HG03039 (cell line): ENCODE measurements around the gene PHLDB3.

Experiments
- ATAC-seq: cut with Tn5 transposase; IDR thresholded peaks from one replicate; pipeline ENCODE4 v1.9.1; 2021; ENCODE audit warnings: mild to moderate bottlenecking, moderate library complexity; ENCODE audit not compliant: unreplicated experiment

Gene PHLDB3

GRCh38 chr19:43501661-43502418, 2.7 kb downstream of the PHLDB3 start:
- no peak for ATAC-seq

- ATAC-seq: no peak
Observed at GRCh38 chr19:43499042-43499441, 5.5 kb downstream of the PHLDB3 start.

GRCh38 chr19:43498233-43498842, 6.2 kb downstream of the PHLDB3 start:
- no peak for ATAC-seq

GRCh38 chr19:43496960-43497359, 7.6 kb downstream of the PHLDB3 start:
- ATAC-seq: no peak

- no peak for ATAC-seq
Observed at GRCh38 chr19:43495082-43495481, 9.5 kb downstream of the PHLDB3 start.

GRCh38 chr19:43490759-43491158, 13.8 kb downstream of the PHLDB3 start:
- no peak for ATAC-seq

- no peak for ATAC-seq
Observed at GRCh38 chr19:43489979-43490599, 14.5 kb downstream of the PHLDB3 start.

GRCh38 chr19:43489310-43489709, 15.2 kb downstream of the PHLDB3 start:
- no peak for ATAC-seq

GRCh38 chr19:43488179-43488578, 16.4 kb downstream of the PHLDB3 start:
- ATAC-seq: no peak

- ATAC-seq: no peak
Observed at GRCh38 chr19:43486412-43486811, 18.1 kb downstream of the PHLDB3 start.

GRCh38 chr19:43485951-43486350, 18.6 kb downstream of the PHLDB3 start:
- ATAC-seq: no peak

GRCh38 chr19:43483281-43483680, 21.3 kb downstream of the PHLDB3 start:
- ATAC-seq: no peak

GRCh38 chr19:43482193-43482592, 22.4 kb downstream of the PHLDB3 start:
- no peak for ATAC-seq

GRCh38 chr19:43481701-43482100, 22.8 kb downstream of the PHLDB3 start:
- ATAC-seq: no peak

GRCh38 chr19:43480574-43480973, 24.0 kb downstream of the PHLDB3 start:
- no peak for ATAC-seq

GRCh38 chr19:43479961-43480561, 24.5 kb downstream of the PHLDB3 start:
- ATAC-seq: no peak

GRCh38 chr19:43479226-43479625, 25.3 kb downstream of the PHLDB3 start:
- no peak for ATAC-seq

GRCh38 chr19:43478323-43478722, 26.2 kb downstream of the PHLDB3 start:
- ATAC-seq: no peak

GRCh38 chr19:43476606-43477005, 27.9 kb downstream of the PHLDB3 start:
- ATAC-seq: no peak

GRCh38 chr19:43474986-43475705, 29.4 kb downstream of the PHLDB3 start:
- ATAC-seq: peak; percentile 72

GRCh38 chr19:43474487-43474886, 30.1 kb downstream of the PHLDB3 start:
- no peak for ATAC-seq
